HG02852 (cell line): ENCODE results near the gene OR4M1.
"Not testable (repeated sequence)": the region's sequence is repeated elsewhere in the genome, so short reads cannot be mapped to it uniquely, and the experiment has no call there.

Experiments
- ATAC-seq: cut with Tn5 transposase; IDR thresholded peaks from one replicate; pipeline ENCODE4 v1.9.1; 2021; ENCODE audit warnings: mild to moderate bottlenecking, moderate library complexity; ENCODE audit not compliant: unreplicated experiment

The OR4M1 gene

DNA sequence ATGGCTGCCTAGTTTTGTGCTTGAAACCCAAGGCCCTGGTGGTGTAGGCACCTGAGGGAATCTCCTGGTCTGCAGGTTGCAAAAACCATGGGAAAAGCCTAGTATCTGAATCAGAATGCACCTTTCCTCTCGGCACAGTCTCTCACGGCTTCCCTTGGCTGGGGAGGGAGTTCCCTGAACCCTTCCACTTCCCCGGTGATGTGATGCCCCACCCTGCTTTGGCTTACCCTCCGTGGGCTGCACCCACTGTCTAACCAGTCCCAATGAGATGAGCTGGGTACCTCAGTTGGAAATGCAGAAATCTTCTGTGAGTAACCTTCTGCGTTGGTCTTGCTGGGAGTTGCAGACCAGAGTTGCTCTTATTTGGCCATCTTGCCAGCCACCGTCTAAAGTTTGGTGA is 47.7 kb downstream of the OR4M1 start:
- ATAC-seq: not testable (repeated sequence)

- ATAC-seq: no peak
These were observed 49.9 kb downstream of the OR4M1 start for GRCh38 chr14:19823178-19823577.

DNA sequence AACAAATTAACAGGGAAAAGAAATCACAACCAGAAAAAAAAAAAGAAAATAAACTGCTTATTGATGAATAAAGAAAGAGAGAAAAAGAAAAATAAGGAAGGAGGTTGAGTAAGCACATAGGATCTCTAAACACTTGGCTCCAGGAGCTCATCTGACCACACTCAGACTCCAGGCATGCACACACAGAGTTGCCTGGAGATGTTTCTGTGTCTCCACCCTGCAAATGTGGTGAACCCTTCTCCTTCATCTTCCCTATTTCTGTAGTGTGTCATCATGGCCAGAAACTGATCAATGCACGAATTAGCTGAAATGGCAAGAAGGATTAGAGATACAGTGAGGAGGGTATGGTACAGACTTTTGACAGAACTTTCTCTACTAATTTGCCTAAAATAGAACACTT is 50.5 kb downstream of the OR4M1 start:
- no peak for ATAC-seq

GRCh38 chr14:19827626-19828244 is 54.4 kb downstream of the OR4M1 start:
- not testable (repeated sequence) for ATAC-seq

GRCh38 chr14:19828314-19828713 is 55.0 kb downstream of the OR4M1 start:
- ATAC-seq: no peak
